DND-41 (cell line): ENCODE results near the gene CTDP1.

Experiments
- ATAC-seq: fragments of 200-7000 bp; cut with Tn5 transposase; 3 replicates; pipeline ENCODE4 v1.9.1; 2021; ENCODE audit warnings: low read depth; ENCODE audit not compliant: insufficient read depth
- DNase-seq: peaks from one replicate; pipeline ENCODE4 v3.0.0-alpha.2; 2020
- H2AFZ ChIP-seq: 2 replicates; pipeline ENCODE4 v1.6.0; 2012; ENCODE audit warnings: low read depth, low read length
- H3K27ac ChIP-seq: 2 replicates; pipeline ENCODE4 v1.5.1; 2012; ENCODE audit warnings: low read length, inconsistent platforms
- H3K27me3 ChIP-seq: fragments of 200-600 bp; sonication (generic); 2 replicates; pipeline ENCODE4 v1.6.0; 2012; ENCODE audit warnings: low read length, mild to moderate bottlenecking, inconsistent platforms; ENCODE audit not compliant: insufficient read depth, poor library complexity
- H3K36me3 ChIP-seq: 2 replicates; pipeline ENCODE4 v1.5.1; 2012; ENCODE audit warnings: low read length, inconsistent platforms; ENCODE audit not compliant: insufficient read depth
- H3K4me1 ChIP-seq: 2 replicates; pipeline ENCODE4 v1.5.1; 2012; ENCODE audit warnings: mild to moderate bottlenecking, low read length; ENCODE audit not compliant: insufficient read depth
- H3K4me2 ChIP-seq: 2 replicates; pipeline ENCODE4 v1.6.0; 2012; ENCODE audit warnings: mild to moderate bottlenecking, moderate library complexity, low read length, inconsistent platforms; ENCODE audit not compliant: insufficient read depth
- H3K4me3 ChIP-seq, 2 experiments: fragments of 200-600 bp in 1 of 2; shearing (Covaris generic) in 1 of 2; 2 replicates each; pipeline ENCODE4 v1.5.1; 2012 to 2016; ENCODE audit warnings: inconsistent platforms in 2 of 2, low read length in 2 of 2, mild to moderate bottlenecking in 2 of 2, low read depth in 1 of 2, moderate library complexity in 1 of 2
- H3K79me2 ChIP-seq: 2 replicates; pipeline ENCODE4 v1.6.0; 2012; ENCODE audit warnings: low read length, inconsistent platforms; ENCODE audit not compliant: insufficient read depth
- H3K9ac ChIP-seq: 2 replicates; pipeline ENCODE4 v1.6.0; 2012; ENCODE audit warnings: low read depth, mild to moderate bottlenecking, inconsistent platforms, low read length, moderate library complexity
- H3K9me3 ChIP-seq: 2 replicates; pipeline ENCODE4 v1.5.1; 2012; ENCODE audit warnings: low read length, moderate library complexity, mild to moderate bottlenecking, inconsistent platforms; ENCODE audit not compliant: insufficient read depth, severe bottlenecking
- H4K20me1 ChIP-seq: 2 replicates; pipeline ENCODE4 v1.6.0; 2012; ENCODE audit warnings: low read length; ENCODE audit not compliant: insufficient read depth
- CTCF ChIP-seq: IDR thresholded peaks from 2 replicates; pipeline ENCODE4 v1.5.1; 2012; ENCODE audit warnings: borderline replicate concordance, low read length, moderate library complexity, mild to moderate bottlenecking; ENCODE audit not compliant: poor library complexity, severe bottlenecking; ENCODE audit errors: extremely low read depth
- EZH2 ChIP-seq: IDR thresholded peaks from 3 replicates; pipeline ENCODE4 v1.6.1; 2012; ENCODE audit warnings: borderline replicate concordance, low read depth, mild to moderate bottlenecking, moderate library complexity, low read length, inconsistent platforms; ENCODE audit not compliant: severe bottlenecking

The CTDP1 gene

GRCh38 chr18:79742076-79742475 is 62.5 kb downstream of the CTDP1 start:
- Histone ChIP-seq H3K79me2 (0 out of 2 replicates have a peak, but pooled peaks cover 2% of the 10 kb centered on the region), H3K27me3 (no peaks in the 10 kb centered on the region), H3K4me1 (no peaks in the 10 kb centered on the region), H3K9me3 (no peaks in the 10 kb centered on the region), H3K36me3 (peaks cover 77% of the 10 kb centered on the region), H2AFZ (no peak overlapping the region), H3K4me2 (no peak overlapping the region), H4K20me1 (peaks cover 28% of the 10 kb centered on the region), H3K4me3 (no peak overlapping the region), H3K27ac (no peak overlapping the region), H3K9ac (no peak overlapping the region)
- TF ChIP-seq CTCF (no peak), EZH2 (no peak)
- DNase-seq = no peak
- peak; percentile 45; the same call in 2 of the 3 replicates for ATAC-seq

GRCh38 chr18:79744625-79745024 is 65.0 kb downstream of the CTDP1 start:
- Histone ChIP-seq H2AFZ (no peak overlapping the region), H3K9me3 (no peaks in the 10 kb centered on the region), H4K20me1 (peaks cover 32% of the 10 kb centered on the region), H3K27me3 (no peaks in the 10 kb centered on the region), H3K27ac (no peak overlapping the region), H3K4me1 (no peaks in the 10 kb centered on the region), H3K79me2 (0 out of 2 replicates have a peak, but pooled peaks cover 2% of the 10 kb centered on the region), H3K4me3 (no peak overlapping the region), H3K4me2 (no peak overlapping the region), H3K36me3 (peaks cover 78% of the 10 kb centered on the region), H3K9ac (no peak overlapping the region)
- ATAC-seq (no peak), DNase-seq (no peak)
- TF ChIP-seq CTCF = no peak
- no peak for TF ChIP-seq EZH2

GRCh38 chr18:79746730-79747129 is 67.1 kb downstream of the CTDP1 start:
- peaks cover 68% of the 10 kb centered on the region for H3K36me3 ChIP-seq
- no peaks in the 10 kb centered on the region for H3K9me3 ChIP-seq
- no peak overlapping the region for H3K4me3 ChIP-seq
- no peak overlapping the region for H3K9ac ChIP-seq
- H3K27me3 ChIP-seq = no peaks in the 10 kb centered on the region
- ATAC-seq = no peak
- no peak overlapping the region for H3K4me2 ChIP-seq
- peaks cover 5% of the 10 kb centered on the region; the same call in 1 of the 2 replicates for H3K79me2 ChIP-seq
- TF ChIP-seq CTCF (no peak), EZH2 (no peak)
- DNase-seq = no peak
- peaks cover 36% of the 10 kb centered on the region for H4K20me1 ChIP-seq
- no peak overlapping the region for H2AFZ ChIP-seq
- no peak overlapping the region for H3K27ac ChIP-seq
- no peaks in the 10 kb centered on the region for H3K4me1 ChIP-seq
